Trophoblast cell (in vitro differentiated cells and primary cell): Measurements from ENCODE around the gene PAH.

Experiments
- DNase-seq, 2 donors: peaks; one replicate each; pipeline ENCODE4 v3.0.0-alpha.2; 2016
- H2AFZ ChIP-seq: 2 replicates; pipeline ENCODE4 v1.6.1; 2013; ENCODE audit warnings: low read length, moderate library complexity, mild to moderate bottlenecking; ENCODE audit not compliant: insufficient read depth, poor library complexity
- H2AK5ac ChIP-seq: 2 replicates; pipeline ENCODE4 v1.6.1; 2013; ENCODE audit warnings: mild to moderate bottlenecking, low read length
- H2BK120ac ChIP-seq: 2 replicates; pipeline ENCODE4 v1.6.1; 2013; ENCODE audit warnings: low read length, mild to moderate bottlenecking, moderate library complexity; ENCODE audit not compliant: insufficient read depth, poor library complexity
- H2BK12ac ChIP-seq: 2 replicates; pipeline ENCODE4 v1.6.1; 2013; ENCODE audit warnings: mild to moderate bottlenecking, low read length, moderate library complexity
- H2BK5ac ChIP-seq: 2 replicates; pipeline ENCODE4 v1.6.1; 2013; ENCODE audit warnings: low read length, low read depth, moderate library complexity, mild to moderate bottlenecking; ENCODE audit not compliant: poor library complexity
- H3K14ac ChIP-seq: 2 replicates; pipeline ENCODE4 v1.6.1; 2013; ENCODE audit warnings: mild to moderate bottlenecking, low read length
- H3K18ac ChIP-seq: 2 replicates; pipeline ENCODE4 v1.6.1; 2013; ENCODE audit warnings: mild to moderate bottlenecking, low read length
- H3K23ac ChIP-seq: 2 replicates; pipeline ENCODE4 v1.6.1; 2013; ENCODE audit warnings: low read length
- H3K27ac ChIP-seq: 2 replicates; pipeline ENCODE4 v1.5.1; 2013; ENCODE audit warnings: low read depth, mild to moderate bottlenecking, inconsistent platforms, low read length, moderate library complexity
- H3K27me3 ChIP-seq: 2 replicates; pipeline ENCODE4 v1.6.1; 2013; ENCODE audit warnings: inconsistent platforms, mild to moderate bottlenecking, low read length, moderate library complexity; ENCODE audit not compliant: insufficient read depth
- H3K36me3 ChIP-seq, 2 experiments: 1 replicate in 1 of 2; 2 replicates in 1 of 2; pipeline ENCODE4 v1.6.1; 2013; ENCODE audit warnings: low read length in 2 of 2, mild to moderate bottlenecking in 2 of 2, moderate library complexity in 1 of 2; ENCODE audit not compliant: insufficient read depth in 2 of 2, control insufficient read depth in 1 of 2
- H3K4ac ChIP-seq: 2 replicates; pipeline ENCODE4 v1.6.1; 2013; ENCODE audit warnings: low read depth, mild to moderate bottlenecking, low read length, moderate library complexity
- H3K4me1 ChIP-seq, 2 experiments: 1 replicate in 1 of 2; 2 replicates in 1 of 2; pipeline ENCODE4 v1.6.1; 2013; ENCODE audit warnings: low read length in 2 of 2, mild to moderate bottlenecking in 2 of 2, moderate library complexity in 1 of 2; ENCODE audit not compliant: insufficient read depth in 2 of 2, control insufficient read depth in 1 of 2
- H3K4me2 ChIP-seq: 2 replicates; pipeline ENCODE4 v1.6.1; 2013; ENCODE audit warnings: inconsistent platforms, mild to moderate bottlenecking, low read length, moderate library complexity
- H3K4me3 ChIP-seq: 2 replicates; pipeline ENCODE4 v1.5.1; 2013; ENCODE audit warnings: mild to moderate bottlenecking, low read depth, low read length, inconsistent platforms
- H3K79me1 ChIP-seq: one replicate; pipeline ENCODE4 v1.6.1; 2013; ENCODE audit warnings: low read length
- H3K79me2 ChIP-seq: 2 replicates; pipeline ENCODE4 v1.6.1; 2013; ENCODE audit warnings: low read length, mild to moderate bottlenecking; ENCODE audit not compliant: control insufficient read depth, insufficient read depth, poor library complexity
- H3K9ac ChIP-seq: 2 replicates; pipeline ENCODE4 v1.6.1; 2013; ENCODE audit warnings: mild to moderate bottlenecking, low read length
- H3K9me3 ChIP-seq: 2 replicates; pipeline ENCODE4 v1.6.1; 2013; ENCODE audit warnings: low read depth, mild to moderate bottlenecking, control low read depth, inconsistent platforms, low read length; ENCODE audit not compliant: insufficient read depth
- H4K12ac ChIP-seq: 2 replicates; pipeline ENCODE4 v1.6.1; 2013; ENCODE audit warnings: low read depth, mild to moderate bottlenecking, low read length, moderate library complexity
- H4K8ac ChIP-seq: 2 replicates; pipeline ENCODE4 v1.6.1; 2013; ENCODE audit warnings: low read depth, mild to moderate bottlenecking, low read length, moderate library complexity
- H4K91ac ChIP-seq: one replicate; pipeline ENCODE4 v1.6.1; 2013; ENCODE audit warnings: low read depth, mild to moderate bottlenecking, low read length, moderate library complexity
- WGBS: extraction: QIAGEN DNeasy Blood & Tissue Kit; methylation state at CpG from one replicate; pipeline ENCODE4 v1.1.7; 2013; ENCODE audit warnings: missing lambda C conversion rate; ENCODE audit not compliant: insufficient read length, insufficient coverage; ENCODE audit errors: extremely low coverage; 5-methylcytosine and 5-hydroxymethylcytosine counted together

The PAH gene

DNA sequence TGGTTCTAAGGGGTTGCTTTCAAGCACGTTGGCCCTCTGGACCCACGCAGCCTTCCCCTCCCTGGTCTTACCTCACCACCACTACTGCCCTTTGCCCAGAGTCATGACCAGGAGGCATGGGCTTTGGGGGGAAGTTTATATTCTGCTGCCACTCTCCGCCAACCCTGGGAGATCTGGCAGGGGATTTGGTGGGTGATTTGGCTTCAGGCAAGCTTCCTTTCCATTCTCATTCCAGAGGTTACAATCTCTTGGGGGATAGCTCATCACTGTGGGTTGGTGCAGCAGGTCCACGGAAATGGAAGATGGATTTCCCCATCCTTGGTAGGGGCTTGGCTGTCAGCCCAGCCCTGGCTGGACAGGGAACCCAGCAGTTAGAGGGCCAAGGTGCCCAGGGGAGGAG, 6.3 kb downstream of the PAH start:
- no peak for DNase-seq
- no CpG with 5 or more reads among the region's 4 CpGs for WGBS

GRCh38 chr12:102910137-102910536, 6.9 kb downstream of the PAH start:
- no peak overlapping the region for H3K4me3 ChIP-seq
- no peak overlapping the region for H2BK12ac ChIP-seq
- H3K79me2 ChIP-seq: no peaks in the 10 kb centered on the region
- H3K79me1 ChIP-seq: no peaks in the 10 kb centered on the region
- no peak overlapping the region for H2AFZ ChIP-seq
- no peak overlapping the region for H3K23ac ChIP-seq
- no peak overlapping the region for H3K9ac ChIP-seq
- H3K27me3 ChIP-seq: no peaks in the 10 kb centered on the region
- H3K27ac ChIP-seq: no peak overlapping the region
- WGBS: no CpG with 5 or more reads among the region's 7 CpGs
- no peak overlapping the region for H3K18ac ChIP-seq
- H3K14ac ChIP-seq: no peak overlapping the region
- no peaks in the 10 kb centered on the region for H3K4me1 ChIP-seq
- H2AK5ac ChIP-seq: no peak overlapping the region
- H2BK5ac ChIP-seq: no peak overlapping the region
- DNase-seq: no peak
- H4K12ac ChIP-seq: no peak overlapping the region
- no peak overlapping the region for H2BK120ac ChIP-seq
- H4K91ac ChIP-seq: no peak overlapping the region
- H4K8ac ChIP-seq: no peak overlapping the region
- H3K36me3 ChIP-seq: no peaks in the 10 kb centered on the region
- H3K4ac ChIP-seq: no peak overlapping the region
- no peaks in the 10 kb centered on the region for H3K9me3 ChIP-seq
- H3K4me2 ChIP-seq: no peak overlapping the region

More for the DNA sequence above, 6.3 kb downstream of the PAH start:
- Histone ChIP-seq H3K27ac (no peak overlapping the region), H2AK5ac (no peak overlapping the region), H3K4me2 (no peak overlapping the region), H3K36me3 (no peaks in the 10 kb centered on the region), H3K9ac (no peak overlapping the region), H4K12ac (no peak overlapping the region), H2BK120ac (no peak overlapping the region), H3K4ac (no peak overlapping the region), H3K79me2 (no peaks in the 10 kb centered on the region), H4K91ac (no peak overlapping the region), H3K23ac (peak overlapping the region; percentile 89), H3K18ac (no peak overlapping the region), H3K14ac (no peak overlapping the region), H3K9me3 (no peaks in the 10 kb centered on the region), H2BK5ac (no peak overlapping the region), H4K8ac (no peak overlapping the region), H3K4me1 (no peaks in the 10 kb centered on the region), H2AFZ (no peak overlapping the region), H3K4me3 (peak overlapping the region; percentile 40), H2BK12ac (no peak overlapping the region), H3K27me3 (no peaks in the 10 kb centered on the region), H3K79me1 (no peaks in the 10 kb centered on the region)

DNA sequence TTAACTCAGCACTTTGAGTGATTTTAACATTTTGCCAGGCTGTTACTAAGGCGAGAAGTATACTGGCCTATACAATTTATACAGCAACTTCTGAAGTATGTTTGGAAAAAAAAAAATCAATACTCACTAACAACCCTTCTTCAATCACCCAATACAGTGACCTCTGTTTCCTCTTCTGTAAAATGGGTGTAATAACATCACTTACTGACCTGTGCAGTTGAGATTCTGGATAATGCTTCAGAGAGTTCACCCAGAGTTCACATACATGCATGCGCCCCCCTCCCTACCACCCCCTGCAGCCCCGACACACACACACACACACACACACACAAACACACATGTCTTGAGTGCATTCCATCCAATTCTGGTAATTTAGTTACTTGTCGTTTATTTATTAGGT, 9.1 kb downstream of the PAH start:
- Histone ChIP-seq H3K9ac (no peak overlapping the region), H3K27me3 (no peaks in the 10 kb centered on the region), H3K18ac (no peak overlapping the region), H3K4me2 (no peak overlapping the region), H3K36me3 (no peaks in the 10 kb centered on the region), H2BK120ac (no peak overlapping the region), H3K4ac (no peak overlapping the region), H3K14ac (no peak overlapping the region), H3K9me3 (no peaks in the 10 kb centered on the region), H2BK12ac (no peak overlapping the region), H3K79me2 (no peaks in the 10 kb centered on the region), H3K23ac (no peak overlapping the region), H3K27ac (no peak overlapping the region), H2AK5ac (no peak overlapping the region), H2BK5ac (no peak overlapping the region), H4K12ac (no peak overlapping the region), H4K91ac (no peak overlapping the region), H3K4me1 (no peaks in the 10 kb centered on the region), H4K8ac (no peak overlapping the region), H3K79me1 (no peaks in the 10 kb centered on the region), H2AFZ (no peak overlapping the region), H3K4me3 (no peak overlapping the region)
- no peak for DNase-seq
- no CpG with 5 or more reads among the region's 4 CpGs for WGBS

DNA sequence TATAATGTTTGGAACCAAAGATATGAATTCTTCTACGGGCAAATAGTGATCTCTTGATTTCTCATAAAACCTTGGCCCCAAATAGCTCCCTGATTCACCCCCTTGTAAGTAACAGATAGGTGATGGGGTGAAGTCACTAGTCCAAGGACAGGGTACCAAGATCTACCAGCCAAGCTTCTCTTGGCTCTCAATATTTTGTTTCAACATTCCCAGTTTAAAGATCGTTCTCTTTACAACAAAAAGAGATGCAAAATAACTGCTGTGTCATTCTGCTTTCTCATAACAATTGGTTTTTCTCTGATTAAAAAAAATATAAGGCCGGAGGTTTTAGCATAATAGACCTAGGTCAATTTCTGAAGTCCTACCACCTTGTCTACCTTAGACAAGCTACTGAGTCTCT, 11.8 kb downstream of the PAH start:
- no peak overlapping the region for H4K12ac ChIP-seq
- H2BK120ac ChIP-seq: no peak overlapping the region
- H3K4ac ChIP-seq: no peak overlapping the region
- H3K14ac ChIP-seq: no peak overlapping the region
- H2BK12ac ChIP-seq: no peak overlapping the region
- WGBS: no CpG with 5 or more reads among the region's 3 CpGs
- H3K27ac ChIP-seq: no peak overlapping the region
- H3K4me1 ChIP-seq: no peaks in the 10 kb centered on the region
- no peak overlapping the region for H2BK5ac ChIP-seq
- H3K36me3 ChIP-seq: no peaks in the 10 kb centered on the region
- H3K9ac ChIP-seq: no peak overlapping the region
- H3K27me3 ChIP-seq: no peaks in the 10 kb centered on the region
- DNase-seq: no peak
- H3K9me3 ChIP-seq: no peaks in the 10 kb centered on the region
- no peak overlapping the region for H3K18ac ChIP-seq
- no peaks in the 10 kb centered on the region for H3K79me1 ChIP-seq
- no peaks in the 10 kb centered on the region for H3K79me2 ChIP-seq
- no peak overlapping the region for H4K8ac ChIP-seq
- H4K91ac ChIP-seq: no peak overlapping the region
- no peak overlapping the region for H3K4me2 ChIP-seq
- H3K4me3 ChIP-seq: no peak overlapping the region
- H2AFZ ChIP-seq: no peak overlapping the region
- no peak overlapping the region for H2AK5ac ChIP-seq
- H3K23ac ChIP-seq: no peak overlapping the region
